ENCODE measurements around the gene VEZF1.
A peak's percentile ranks its signal among the peaks of the same experiment; 100 is the strongest.

VEZF1 gene

DNA sequence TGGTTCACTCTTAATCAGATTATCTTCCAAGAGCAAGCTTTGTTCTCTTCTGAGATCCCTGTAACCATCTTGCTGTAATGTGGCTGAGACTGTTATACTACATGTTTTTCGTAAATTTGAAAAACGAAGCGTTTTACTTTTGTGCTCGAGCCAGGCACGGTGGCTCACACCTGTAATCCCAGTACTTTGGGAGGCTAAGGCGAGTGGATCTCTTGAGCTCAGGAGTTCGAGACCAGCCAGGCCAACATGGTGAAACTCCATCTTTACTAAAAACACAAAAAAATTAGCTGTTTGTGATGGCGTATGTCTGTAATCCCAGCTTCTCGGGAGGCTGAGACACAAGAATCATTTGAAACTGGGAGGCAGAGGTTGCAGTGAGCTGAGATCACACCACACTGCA is 40.7 kb downstream of the VEZF1 start:
- DNase-seq = no peak

DNA sequence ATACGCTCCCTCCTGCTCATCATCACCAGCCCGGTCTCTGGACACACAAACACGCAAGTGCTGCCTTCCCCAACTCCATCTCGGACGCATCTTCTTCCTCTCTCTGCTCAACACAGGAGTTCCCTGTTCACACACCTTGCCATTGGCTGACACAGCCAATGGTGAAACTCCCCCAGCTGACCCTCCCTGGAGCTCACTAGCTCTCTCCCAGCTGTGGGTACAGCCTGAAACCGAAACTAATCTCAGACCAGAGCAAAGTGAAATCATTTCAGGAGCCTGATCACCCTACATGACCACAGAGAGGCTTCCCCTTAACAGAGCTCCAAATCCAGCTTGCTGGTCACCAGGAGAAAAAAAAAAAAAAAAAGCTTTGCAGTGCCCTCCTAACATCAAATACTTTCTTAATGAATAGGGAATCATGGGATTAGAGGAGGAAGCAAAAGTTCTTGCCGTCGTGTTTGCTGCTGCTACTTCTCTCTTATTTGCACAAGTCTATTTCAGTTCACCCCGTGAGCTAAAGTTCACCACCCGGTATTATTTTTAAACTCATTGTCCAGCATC is 41.2 kb downstream of the VEZF1 start:
- peak; percentile 96 for DNase-seq

DNA sequence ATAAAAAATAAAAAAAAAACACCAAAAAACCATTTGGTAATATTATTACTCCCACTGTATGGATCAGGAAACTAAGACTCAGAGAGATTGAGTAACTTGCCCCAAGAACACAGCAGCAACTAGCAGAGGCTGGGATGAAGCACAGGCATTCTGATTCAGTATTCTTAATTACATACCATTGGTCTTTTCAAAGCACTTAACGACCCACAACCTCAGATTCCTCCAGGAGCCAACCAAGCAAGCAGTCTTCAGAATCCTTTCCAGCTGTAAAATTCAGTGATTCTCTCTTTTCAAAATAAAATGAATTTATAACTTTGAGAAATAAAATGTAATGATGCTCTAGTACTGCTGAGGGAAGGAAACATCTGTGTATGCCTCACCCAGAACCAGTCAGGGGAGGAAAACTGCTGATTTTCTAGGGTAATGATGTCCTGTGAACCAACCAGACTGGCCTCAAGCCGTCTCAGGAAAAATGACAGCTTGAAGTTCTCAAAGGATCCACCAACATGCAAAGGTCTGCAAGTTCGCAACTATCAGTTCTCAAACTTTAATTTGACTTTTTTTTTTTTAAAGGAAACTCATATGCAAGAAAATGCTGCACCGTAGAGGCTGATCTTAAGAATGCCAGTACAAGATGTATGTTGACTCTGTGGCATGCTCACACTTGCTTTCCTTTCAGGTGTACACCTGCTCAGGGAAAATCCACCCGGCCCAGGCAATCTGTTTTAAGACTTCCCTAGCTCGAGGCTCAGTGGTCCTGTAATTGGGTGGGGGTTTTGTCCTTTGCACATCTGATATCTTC is 41.9 kb downstream of the VEZF1 start:
- DNase-seq = peak; percentile 50

DNA sequence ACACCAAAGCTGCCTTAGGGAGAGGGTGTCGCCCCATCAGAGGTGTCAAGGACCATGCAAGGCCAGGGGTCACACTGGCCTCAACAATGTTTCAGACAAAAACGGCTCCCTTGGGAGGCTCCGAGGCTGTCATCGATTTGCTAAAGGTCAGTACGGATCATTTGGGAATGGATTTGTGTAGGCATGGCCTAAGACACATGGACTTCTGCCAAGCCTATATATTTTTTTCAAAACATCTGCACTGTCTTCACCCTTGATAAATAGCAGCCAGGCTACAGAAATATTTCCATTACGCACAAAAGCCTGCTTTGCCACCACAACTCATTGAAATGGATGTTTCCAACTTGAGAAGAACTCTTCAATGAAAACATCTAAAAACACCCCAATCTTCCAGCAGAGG is 43.1 kb downstream of the VEZF1 start:
- DNase-seq = no peak

GRCh38 chr17:57943645-57944044 is 44.4 kb downstream of the VEZF1 start:
- no peak for DNase-seq

DNA sequence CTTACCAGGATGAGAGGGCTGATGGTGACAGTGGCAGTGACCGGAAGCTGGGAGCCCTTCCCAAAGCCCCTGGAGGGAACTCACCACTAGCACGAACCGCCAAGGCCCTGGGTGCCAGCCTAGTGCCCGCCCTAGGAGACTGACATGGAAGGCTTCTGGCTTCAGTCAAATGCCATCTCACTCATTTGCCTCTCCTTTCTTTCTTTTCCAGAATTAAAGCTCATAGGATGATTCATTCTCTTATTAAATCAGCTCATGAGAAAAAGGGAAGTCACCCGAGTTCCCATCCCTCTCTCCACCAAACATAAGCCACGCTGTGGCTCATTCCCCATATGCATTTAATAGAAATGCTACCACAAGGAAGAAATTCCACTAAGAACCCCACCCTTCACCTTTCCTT is 44.9 kb downstream of the VEZF1 start:
- DNase-seq = peak; percentile 83

DNA sequence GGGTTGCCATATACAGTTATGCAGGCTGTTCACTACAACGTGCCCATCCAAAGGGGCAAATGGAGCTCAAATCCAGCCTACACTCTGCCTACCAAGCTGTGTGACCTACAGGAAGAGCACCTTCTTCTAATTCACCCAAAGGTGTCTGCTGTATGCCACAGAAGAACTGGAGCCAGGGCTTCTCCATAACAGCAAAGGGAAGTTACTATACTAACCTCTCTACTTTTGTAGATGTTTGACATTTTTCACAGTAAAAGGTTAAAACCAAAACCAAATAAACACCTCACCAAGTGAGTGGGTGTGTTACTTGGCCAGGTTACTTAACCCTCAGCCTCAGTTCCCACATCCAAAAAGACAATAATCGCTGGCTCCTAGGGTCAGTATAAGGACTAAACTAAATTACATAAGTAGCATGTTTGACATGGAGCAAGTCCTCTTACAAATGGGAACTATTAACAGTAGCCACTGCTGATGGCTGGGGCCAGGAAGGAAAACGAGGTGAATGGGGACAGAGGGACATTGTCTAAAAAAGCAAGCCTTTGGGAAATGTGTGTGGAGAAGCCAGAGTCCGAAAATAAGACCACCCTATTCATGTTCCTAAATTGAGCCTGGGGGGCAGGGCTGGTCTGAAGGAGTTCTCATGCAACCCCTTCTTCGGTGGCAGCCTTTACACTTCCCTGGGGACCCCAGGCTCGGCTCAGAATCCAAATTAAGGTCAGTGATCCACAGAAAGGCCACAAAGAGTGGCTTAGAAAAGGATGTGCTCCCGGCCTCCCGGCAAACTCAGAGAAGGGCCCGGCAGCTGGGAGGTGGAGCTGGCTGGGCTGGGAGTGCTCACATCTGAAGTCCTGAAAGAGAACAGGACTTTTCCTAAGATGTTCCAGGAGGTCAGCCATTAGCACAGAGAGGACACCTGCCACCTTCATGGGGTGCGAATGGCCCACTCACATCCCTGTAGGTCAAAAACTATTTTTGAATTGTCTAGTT is 46.4 kb downstream of the VEZF1 start:
- DNase-seq = no peak

DNA sequence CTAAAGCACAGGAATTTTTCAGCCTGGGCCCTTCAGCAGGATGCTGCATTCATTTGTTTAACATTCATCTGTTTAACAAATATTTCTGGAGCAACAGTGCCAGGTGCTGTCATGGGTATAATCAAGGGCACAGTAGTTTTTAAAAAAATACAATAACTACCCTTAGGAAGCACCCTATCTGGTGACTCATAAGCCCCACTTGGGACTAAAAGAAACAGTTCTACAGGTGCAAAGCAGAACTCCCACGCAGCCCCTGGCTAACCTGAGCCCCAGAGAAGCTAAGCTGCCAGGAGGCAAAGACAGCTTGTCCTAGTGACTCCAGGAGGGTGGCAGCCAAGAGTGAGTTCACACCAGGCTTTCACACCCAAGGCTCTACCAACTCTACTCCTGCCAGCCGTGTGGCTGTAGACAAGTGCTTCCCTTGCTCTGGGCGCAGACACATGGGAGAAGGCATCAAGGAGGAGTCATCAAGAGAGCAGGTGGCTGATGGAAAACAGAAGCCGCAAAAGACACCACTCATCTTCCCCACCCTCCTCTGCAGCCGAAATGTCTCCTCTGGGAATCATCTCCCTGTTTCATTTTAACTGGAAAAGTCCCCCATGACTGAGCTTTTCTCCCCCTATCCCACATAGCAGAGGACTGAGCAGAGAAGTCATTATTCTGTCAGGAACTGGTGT is 47.3 kb downstream of the VEZF1 start:
- no peak for DNase-seq

- no peak for DNase-seq
Observed at GRCh38 chr17:57940231-57940630, 47.8 kb downstream of the VEZF1 start.

DNA sequence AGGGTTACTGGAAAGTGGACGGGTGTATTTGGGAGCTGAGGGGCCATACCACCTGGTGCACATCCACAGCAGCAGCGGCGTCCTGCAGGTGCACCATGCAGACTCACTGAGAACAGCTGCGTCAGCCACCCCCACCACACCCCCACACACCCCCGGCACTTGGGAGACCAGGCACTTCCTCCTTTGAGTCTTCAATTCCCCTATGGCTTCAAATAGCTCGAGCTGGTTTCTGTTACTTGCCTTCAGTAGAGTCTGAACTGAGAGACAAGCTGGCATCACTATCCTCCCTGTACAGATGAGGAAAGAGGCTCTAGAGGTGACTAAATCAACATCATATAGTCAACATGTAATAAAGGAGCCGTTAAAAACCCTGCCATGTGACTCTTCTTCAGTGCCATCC is 48.3 kb downstream of the VEZF1 start:
- DNase-seq = peak; percentile 83

- no peak for DNase-seq
Observed at GRCh38 chr17:57938061-57938502, 50.0 kb downstream of the VEZF1 start.

GRCh38 chr17:57937492-57937891 is 50.6 kb downstream of the VEZF1 start:
- no peak for DNase-seq

DNA sequence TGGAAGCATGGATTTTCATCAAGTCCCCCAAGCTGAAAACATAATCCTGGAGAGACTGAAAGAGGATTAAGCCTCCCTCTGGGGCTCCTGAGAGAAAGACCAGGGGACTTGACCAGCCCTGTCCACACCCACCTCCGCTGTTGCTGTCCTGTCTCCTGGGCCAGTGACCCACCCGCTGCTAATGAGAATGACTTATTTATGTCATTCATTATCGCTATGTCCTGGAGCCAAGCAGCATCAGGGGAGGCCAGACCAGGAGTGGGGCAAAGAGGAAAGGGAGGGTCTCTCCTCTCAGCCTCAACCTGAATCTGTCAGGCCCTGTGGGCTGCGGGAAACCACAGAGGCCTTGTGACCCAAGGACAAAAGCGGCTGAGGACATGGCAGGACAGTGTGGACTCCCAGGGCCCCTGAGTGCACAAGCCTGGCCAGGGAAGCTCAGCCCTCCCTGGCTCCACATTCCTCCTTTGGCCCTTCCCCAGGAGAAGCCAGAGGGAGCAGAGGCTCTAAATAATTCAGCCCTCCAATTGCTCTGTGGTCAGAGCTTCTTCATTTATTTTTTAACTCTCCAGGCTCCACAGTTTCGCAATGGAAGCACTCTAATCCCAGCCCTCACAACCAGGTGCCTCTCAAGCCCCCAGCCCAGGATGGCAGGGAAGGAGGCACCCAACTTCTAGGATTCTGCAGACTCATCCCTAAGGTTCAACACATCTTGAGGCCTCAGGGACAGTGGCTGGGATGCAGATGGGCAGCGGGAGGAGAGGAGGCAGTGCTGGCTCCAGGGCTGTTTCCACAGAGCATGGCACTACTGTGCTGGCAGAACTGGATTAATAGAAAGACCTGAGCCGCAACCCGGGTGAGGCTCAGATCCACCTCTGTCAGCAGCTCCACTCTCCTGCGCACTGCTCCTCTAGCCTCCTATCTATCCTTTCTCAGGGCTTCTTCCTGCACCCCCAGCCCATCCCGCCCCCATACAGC is 51.9 kb downstream of the VEZF1 start:
- DNase-seq = no peak

DNA sequence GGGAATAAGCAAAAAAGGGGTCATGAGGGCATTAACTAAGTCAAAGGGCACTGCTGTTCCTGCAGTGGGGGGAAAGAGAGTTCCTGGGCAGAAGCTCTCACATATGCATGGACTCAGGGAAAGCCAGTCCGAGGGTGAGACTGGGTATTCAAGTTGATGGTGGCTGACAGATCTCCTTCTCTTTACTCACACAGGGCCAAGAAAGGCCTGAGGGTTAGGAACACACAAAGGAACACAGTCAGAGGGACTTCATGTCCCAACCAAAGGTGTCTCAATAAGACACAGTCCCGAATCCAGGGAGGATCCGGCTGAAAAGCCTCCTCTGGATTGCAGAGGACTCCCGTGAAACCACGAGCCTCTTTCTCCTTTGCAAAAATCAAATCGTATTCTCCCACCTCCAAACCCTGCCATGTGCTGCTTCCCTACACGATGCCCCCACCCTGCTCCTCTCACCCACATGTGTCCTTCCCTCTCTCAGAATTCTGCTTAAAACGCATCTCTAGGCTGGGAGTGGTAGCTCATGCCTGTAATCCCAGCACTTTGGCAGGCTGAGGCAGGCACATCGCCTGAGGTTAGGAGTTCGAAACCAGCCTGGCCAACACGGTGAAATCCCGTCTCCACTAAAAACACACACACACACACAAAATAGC is 56.4 kb downstream of the VEZF1 start:
- no peak for DNase-seq

- DNase-seq = no peak
Observed at GRCh38 chr17:57930239-57930638, 57.8 kb downstream of the VEZF1 start.

GRCh38 chr17:57929386-57929785 is 58.7 kb downstream of the VEZF1 start:
- no peak for DNase-seq

GRCh38 chr17:57928928-57929327 is 59.1 kb downstream of the VEZF1 start:
- DNase-seq = no peak

GRCh38 chr17:57927048-57927723 is 60.9 kb downstream of the VEZF1 start:
- DNase-seq = no peak

GRCh38 chr17:57926723-57927047 is 61.4 kb downstream of the VEZF1 start:
- DNase-seq = no peak

DNA sequence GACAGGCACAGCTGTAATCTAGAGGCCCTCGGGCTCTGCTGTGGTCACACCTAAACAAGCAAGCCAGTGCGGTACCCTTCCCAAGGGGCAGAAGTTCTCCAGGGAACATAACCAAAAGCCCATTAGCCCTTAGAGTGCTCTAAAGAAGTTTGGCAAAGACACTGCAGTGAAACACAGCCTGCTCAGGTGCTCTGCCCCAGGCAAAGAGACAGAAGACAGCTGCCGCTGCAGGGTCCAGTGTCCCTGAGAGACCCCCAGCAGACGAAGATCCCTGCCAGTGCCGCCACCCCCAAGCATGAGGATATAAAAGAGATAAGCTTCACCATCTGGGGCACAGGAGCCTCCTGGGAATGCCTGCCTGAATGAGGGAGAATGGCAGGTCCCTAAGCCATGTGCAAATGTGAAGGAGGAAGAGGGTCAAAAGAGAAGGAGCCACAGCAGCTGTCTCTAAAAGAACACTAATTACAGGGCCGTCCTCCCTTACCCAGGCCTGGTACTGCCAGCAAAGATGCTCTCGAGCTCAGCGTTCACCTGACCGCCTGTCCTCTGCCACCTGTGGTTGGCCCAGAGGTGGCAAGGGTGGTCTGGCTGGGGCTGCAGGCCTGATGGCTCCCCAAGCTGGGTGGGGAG is 62.6 kb downstream of the VEZF1 start:
- DNase-seq = no peak
